RWPE2 (cell line): ENCODE measurements around the gene KRT80.

Source experiments
- ATAC-seq: fragments of 200-7000 bp; cut with Tn5 transposase; 3 replicates; pipeline ENCODE4 v1.9.1; 2021; ENCODE audit warnings: low read depth
- DNase-seq: peaks from one replicate; pipeline ENCODE4 v3.0.0-alpha.2; 2020; ENCODE audit warnings: low spot score
- H3K27ac ChIP-seq: fragments of 450-650 bp; 2 replicates; pipeline ENCODE4 v1.5.1; 2017; ENCODE audit warnings: mild to moderate bottlenecking; ENCODE audit not compliant: poor library complexity, severe bottlenecking
- H3K27me3 ChIP-seq: fragments of 250-450 bp; sonication (Bioruptor Pico); 2 replicates; pipeline ENCODE4 v1.5.1; 2021; ENCODE audit warnings: mild to moderate bottlenecking, moderate library complexity; ENCODE audit not compliant: insufficient read depth, poor library complexity, severe bottlenecking
- H3K36me3 ChIP-seq: fragments of 250-450 bp; sonication (Bioruptor Pico); 2 replicates; pipeline ENCODE4 v1.5.1; 2020; ENCODE audit warnings: low read depth, mild to moderate bottlenecking, moderate library complexity
- H3K4me1 ChIP-seq: fragments of 250-450 bp; sonication (Bioruptor Pico); 2 replicates; pipeline ENCODE4 v1.5.1; 2021; ENCODE audit warnings: mild to moderate bottlenecking, moderate library complexity; ENCODE audit not compliant: insufficient read depth, poor library complexity, severe bottlenecking
- H3K4me3 ChIP-seq: fragments of 250-450 bp; sonication (Bioruptor Pico); 2 replicates; pipeline ENCODE4 v1.5.1; 2021; ENCODE audit warnings: mild to moderate bottlenecking, moderate library complexity; ENCODE audit not compliant: severe bottlenecking
- H3K9me3 ChIP-seq: fragments of 250-450 bp; sonication (Bioruptor Pico); 2 replicates; pipeline ENCODE4 v1.5.1; 2021; ENCODE audit warnings: mild to moderate bottlenecking, moderate library complexity; ENCODE audit not compliant: severe bottlenecking
- CTCF ChIP-seq: fragments of 450-650 bp; IDR thresholded peaks from one replicate; pipeline ENCODE4 v1.5.1; 2017; ENCODE audit warnings: mild to moderate bottlenecking, moderate library complexity; ENCODE audit not compliant: poor library complexity, severe bottlenecking

The KRT80 gene

GRCh38 chr12:52231305-52232202, 39.7 kb upstream of the KRT80 start:
- Histone ChIP-seq H3K4me3 (peak overlapping the region; percentile 94), H3K36me3 (peaks cover 35% of the 10 kb centered on the region), H3K9me3 (no peaks in the 10 kb centered on the region), H3K4me1 (peaks cover 50% of the 10 kb centered on the region), H3K27ac (peak overlapping the region; percentile 99), H3K27me3 (no peaks in the 10 kb centered on the region)
- peak; percentile 25 for ATAC-seq
- DNase-seq = peak; percentile 88
- TF ChIP-seq CTCF = no peak

- H3K9me3 ChIP-seq = no peaks in the 10 kb centered on the region
- H3K27ac ChIP-seq = peak overlapping the region; percentile 99
- peaks cover 25% of the 10 kb centered on the region for H3K36me3 ChIP-seq
- H3K27me3 ChIP-seq = no peaks in the 10 kb centered on the region
- ATAC-seq (peak; percentile 69), DNase-seq (peak; percentile 91)
- TF ChIP-seq CTCF = no peak
- H3K4me3 ChIP-seq = no peak overlapping the region
- H3K4me1 ChIP-seq = peaks cover 40% of the 10 kb centered on the region
These were observed 38.8 kb upstream of the KRT80 start for GRCh38 chr12:52230364-52231281.

GRCh38 chr12:52229836-52230343, 38.1 kb upstream of the KRT80 start:
- Histone ChIP-seq H3K4me3 (no peak overlapping the region), H3K4me1 (peaks cover 37% of the 10 kb centered on the region), H3K36me3 (peaks cover 18% of the 10 kb centered on the region), H3K9me3 (no peaks in the 10 kb centered on the region), H3K27me3 (no peaks in the 10 kb centered on the region), H3K27ac (peak overlapping the region; percentile 99)
- TF ChIP-seq CTCF = no peak
- peak; percentile 33 for DNase-seq
- no peak for ATAC-seq

GRCh38 chr12:52228931-52229330, 37.1 kb upstream of the KRT80 start:
- peak; percentile 21 for DNase-seq
- Histone ChIP-seq H3K36me3 (peaks cover 8% of the 10 kb centered on the region), H3K4me1 (peaks cover 40% of the 10 kb centered on the region), H3K27me3 (no peaks in the 10 kb centered on the region), H3K9me3 (peaks cover 3% of the 10 kb centered on the region), H3K27ac (peak overlapping the region; percentile 99), H3K4me3 (no peak overlapping the region)
- ATAC-seq = no peak
- no peak for TF ChIP-seq CTCF
